H1 (cell line): Measurements from ENCODE around the gene NAB1. TPM values are rescaled to one million over a fixed set of nuclear protein-coding genes. Genes with fewer than 3 reads are reported as not detected.

Source experiments
- CTCF ChIA-PET: fragments of 300-600 bp; sonication (Branson Sonifier 250); formaldehyde crosslinking; loops from one replicate; lab custom pipeline; 2021; ENCODE audit not compliant: partially characterized antibody; lab: Charles Lee
- POLR2A ChIA-PET: fragments of 300-600 bp; sonication (Branson Sonifier 250); formaldehyde crosslinking; loops from one replicate; lab custom pipeline; 2021; ENCODE audit warnings: inconsistent platforms; ENCODE audit not compliant: partially characterized antibody; lab: Charles Lee
- DNase-seq, 2 experiments: peaks; one replicate each; pipeline versions ENCODE4 v3.0.0 to v3.0.0-alpha.2; 2010 to 2022; ENCODE audit warnings: low spot score in 2 of 2, low read depth in 1 of 2, mixed read lengths in 1 of 2
- FAIRE-seq: peaks from 2 replicates; lab custom pipeline; 2011; peaks lifted over from hg19 to GRCh38; lab: Jason Lieb, UNC
- H2AFZ ChIP-seq: 2 replicates; pipeline ENCODE4 v1.8.1; 2012; ENCODE audit warnings: low read length, inconsistent platforms
- H2AK5ac ChIP-seq: 2 replicates; pipeline ENCODE4 v1.6.1; 2013; ENCODE audit warnings: low read depth, low read length
- H2BK120ac ChIP-seq: replicated peaks from 2 replicates; pipeline ENCODE3; 2013; ENCODE audit warnings: low read depth, low read length, inconsistent platforms
- H2BK12ac ChIP-seq: 2 replicates; pipeline ENCODE4 v1.6.1; 2013; ENCODE audit warnings: low read depth, low read length
- H2BK15ac ChIP-seq: 2 replicates; pipeline ENCODE4 v1.6.1; 2013; ENCODE audit warnings: low read length
- H2BK20ac ChIP-seq: 2 replicates; pipeline ENCODE4 v1.6.1; 2013; ENCODE audit warnings: low read length
- H2BK5ac ChIP-seq: 2 replicates; pipeline ENCODE4 v1.6.1; 2013; ENCODE audit warnings: low read depth, low read length
- H3K14ac ChIP-seq: 2 replicates; pipeline ENCODE4 v1.6.1; 2013; ENCODE audit warnings: inconsistent platforms; ENCODE audit not compliant: insufficient read length
- H3K18ac ChIP-seq: 2 replicates; pipeline ENCODE4 v1.6.1; 2013; ENCODE audit warnings: low read length; ENCODE audit errors: extremely low read depth
- H3K23ac ChIP-seq: 2 replicates; pipeline ENCODE4 v1.6.1; 2013; ENCODE audit warnings: inconsistent platforms; ENCODE audit not compliant: insufficient read length
- H3K23me2 ChIP-seq: 2 replicates; pipeline ENCODE4 v1.6.1; 2013; ENCODE audit warnings: low read depth, low read length
- H3K27ac ChIP-seq: 2 replicates; pipeline ENCODE4 v1.6.1; 2011; ENCODE audit warnings: low read depth, low read length, inconsistent platforms
- H3K27me3 ChIP-seq, 4 experiments: replicated peaks in 1 of 4; 1 replicate in 1 of 4; 2 replicates in 3 of 4; pipeline versions ENCODE4 v1.6.1 to v1.8.1; 2011 to 2013; ENCODE audit warnings: low read length in 3 of 4, mild to moderate bottlenecking in 3 of 4, inconsistent platforms in 2 of 4, mixed read lengths in 2 of 4, moderate library complexity in 1 of 4; ENCODE audit not compliant: control insufficient read depth in 3 of 4, insufficient read depth in 3 of 4; ENCODE audit errors: extremely low read depth in 1 of 4
- H3K36me3 ChIP-seq, 4 experiments: 2 replicates each; pipeline versions ENCODE4 v1.6.1 to v1.8.1; 2011 to 2013; ENCODE audit warnings: mild to moderate bottlenecking in 4 of 4, low read length in 3 of 4, moderate library complexity in 2 of 4, control low read depth in 1 of 4, inconsistent platforms in 1 of 4; ENCODE audit not compliant: insufficient read depth in 4 of 4, control insufficient read depth in 2 of 4
- H3K4ac ChIP-seq: replicated peaks from 2 replicates; pipeline ENCODE3; 2013; ENCODE audit warnings: low read length, low read depth, mixed read lengths, inconsistent platforms; ENCODE audit not compliant: insufficient read length
- H3K4me1 ChIP-seq, 4 experiments: replicated peaks in 1 of 4; 1 replicate in 1 of 4; 2 replicates in 3 of 4; pipeline versions ENCODE4 v1.6.1 to v1.8.1; 2011 to 2013; ENCODE audit warnings: low read length in 3 of 4, inconsistent platforms in 2 of 4, mixed read lengths in 1 of 4; ENCODE audit not compliant: insufficient read depth in 4 of 4, control insufficient read depth in 3 of 4
- H3K4me2 ChIP-seq, 2 experiments: 2 replicates each; pipeline versions ENCODE4 v1.6.1 to v1.8.1; 2011 to 2013; ENCODE audit warnings: low read depth in 2 of 2, low read length in 2 of 2, control low read depth in 1 of 2, inconsistent platforms in 1 of 2, mild to moderate bottlenecking in 1 of 2; ENCODE audit not compliant: insufficient read depth in 1 of 2
- H3K4me3 ChIP-seq, 4 experiments: fragments of 200-600, 300-600 bp in 1 of 4; sonication (generic), shearing (Covaris generic), sonication (Bioruptor Twin) in 1 of 4; 2 replicates each; pipeline versions ENCODE4 v1.5.1 to v1.8.1; 2011 to 2016; ENCODE audit warnings: low read length in 4 of 4, low read depth in 3 of 4, control low read depth in 2 of 4, inconsistent platforms in 2 of 4, mild to moderate bottlenecking in 2 of 4, mixed read lengths in 1 of 4, moderate library complexity in 1 of 4; ENCODE audit not compliant: insufficient read depth in 2 of 4; ENCODE audit errors: extremely low read depth in 1 of 4
- H3K56ac ChIP-seq: replicated peaks from 2 replicates; pipeline ENCODE3; 2013; ENCODE audit warnings: low read depth, mild to moderate bottlenecking, mixed read lengths, low read length, inconsistent platforms; ENCODE audit not compliant: insufficient read length
- H3K79me1 ChIP-seq: 2 replicates; pipeline ENCODE4 v1.6.1; 2013; ENCODE audit warnings: low read depth, low read length, control low read depth
- H3K79me2 ChIP-seq, 2 experiments: 2 replicates each; pipeline versions ENCODE4 v1.6.1 to v1.8.1; 2012 to 2013; ENCODE audit warnings: low read length in 2 of 2, mild to moderate bottlenecking in 2 of 2, inconsistent platforms in 1 of 2; ENCODE audit not compliant: insufficient read depth in 2 of 2, control insufficient read depth in 1 of 2
- H3K9ac ChIP-seq, 4 experiments: replicated peaks in 1 of 4; 1 replicate in 1 of 4; 2 replicates in 3 of 4; pipeline versions ENCODE4 v1.6.1 to v1.8.1; 2011 to 2013; ENCODE audit warnings: low read depth in 3 of 4, low read length in 3 of 4, control low read depth in 2 of 4, mild to moderate bottlenecking in 2 of 4, moderate library complexity in 2 of 4, inconsistent platforms in 1 of 4; ENCODE audit errors: extremely low read depth in 1 of 4
- H3K9me3 ChIP-seq, 2 experiments: 2 replicates each; pipeline versions ENCODE4 v1.6.1 to v1.8.1; 2012 to 2013; ENCODE audit warnings: mild to moderate bottlenecking in 2 of 2, moderate library complexity in 2 of 2, control low read depth in 1 of 2, inconsistent platforms in 1 of 2, low read depth in 1 of 2, low read length in 1 of 2, mixed read lengths in 1 of 2; ENCODE audit not compliant: insufficient read depth in 2 of 2
- H4K20me1 ChIP-seq, 2 experiments: replicated peaks in 1 of 2; 2 replicates each; pipeline versions ENCODE3 to v1.8.1; 2011 to 2013; ENCODE audit warnings: inconsistent platforms in 2 of 2, low read length in 2 of 2, mild to moderate bottlenecking in 1 of 2; ENCODE audit not compliant: insufficient read depth in 2 of 2, control insufficient read depth in 1 of 2
- H4K5ac ChIP-seq: 2 replicates; pipeline ENCODE4 v1.6.1; 2013; ENCODE audit warnings: low read length, low read depth, mixed read lengths, inconsistent platforms; ENCODE audit not compliant: insufficient read length
- H4K8ac ChIP-seq: 2 replicates; pipeline ENCODE4 v1.8.0; 2013; ENCODE audit warnings: mild to moderate bottlenecking, moderate library complexity, low read length, inconsistent platforms; ENCODE audit not compliant: insufficient read depth; ENCODE audit errors: extremely low read depth
- H4K91ac ChIP-seq: replicated peaks from 2 replicates; pipeline ENCODE3; 2013; ENCODE audit warnings: low read length, mixed read lengths, inconsistent platforms; ENCODE audit not compliant: insufficient read length
- JUND ChIP-seq: IDR thresholded peaks from 2 replicates; pipeline ENCODE4 v1.6.1; 2011; ENCODE audit warnings: mild to moderate bottlenecking, improper control_type of control experiment, low read length
- NRF1 ChIP-seq: IDR thresholded peaks from 2 replicates; pipeline ENCODE4 v1.6.1; 2011; ENCODE audit warnings: mild to moderate bottlenecking, low read depth, low read length, improper control_type of control experiment
- RNF2 ChIP-seq: fragments of 200-900, 300-1000 bp; sonication (generic); IDR thresholded peaks from 2 replicates; pipeline ENCODE4 v1.7.1; 2016; ENCODE audit warnings: borderline replicate concordance, low read depth, mild to moderate bottlenecking, antibody characterized with exemption, low read length; ENCODE audit not compliant: poor library complexity, severe bottlenecking; ENCODE audit errors: missing control alignments
- RXRA ChIP-seq: IDR thresholded peaks from 2 replicates; pipeline ENCODE4 v1.6.1; 2011; ENCODE audit warnings: low read depth, mild to moderate bottlenecking, low read length, moderate library complexity; ENCODE audit not compliant: insufficient read depth
- ZNF274 ChIP-seq: IDR thresholded peaks from 2 replicates; pipeline ENCODE4 v1.7.0; 2012; ENCODE audit warnings: low read length, borderline replicate concordance; ENCODE audit errors: extremely low read depth
- WGBS, 2 experiments: shearing (Covaris generic) in 1 of 2; methylation state at CpG; one replicate each; pipeline versions ENCODE4 v1.1.6 to v1.1.7; 2013 to 2015; ENCODE audit warnings: low lambda C conversion rate in 2 of 2, mixed read lengths in 2 of 2, inconsistent platforms in 1 of 2, low coverage in 1 of 2, missing lambda C conversion rate in 1 of 2; ENCODE audit not compliant: insufficient replicate concordance in 2 of 2, insufficient coverage in 1 of 2, insufficient read length in 1 of 2; ENCODE audit errors: extremely low coverage in 1 of 2, missing lambda C conversion rate in 1 of 2; 5-methylcytosine and 5-hydroxymethylcytosine counted together
- polyA plus RNA-seq, 7 experiments: library from polyadenylated mRNA; depleted of rRNA in 3 of 7; stranded (reverse) in 5 of 7; unstranded in 2 of 7; fragments of >200 nt in 5 of 7; fragments of 200-250 nt in 2 of 7; gene quantifications; 1 replicate in 5 of 7; 2 replicates in 1 of 7; 4 replicates in 1 of 7; pipeline versions ENCODE4 v1.2.1 to v1.2.3, GENCODE V29; 2011 to 2013; ENCODE audit warnings: missing spikeins in 2 of 7, mixed read lengths in 2 of 7
- total RNA-seq: library from RNA; stranded (reverse); fragmentation: NEBNext Ultra II Directional; extraction: Animal tissue kit (Norgen Biotek cat#: 25700); gene quantifications from 2 replicates; pipeline ENCODE4 v1.2.1, GENCODE V29; 2021

NAB1 gene
- total and polyA plus RNA-seq, 2 of the 8 experiments (the other 6 are each of a cell fraction or from before 2014, with no cell fraction given): 8.5 to 28.6 TPM

GRCh38 chr2:190607014-190607597 is 41.8 kb upstream of the NAB1 start:
- Histone ChIP-seq H3K4me2 (no peak overlapping the region), H3K23me2 (no peaks in the 10 kb centered on the region), H3K18ac (no peak overlapping the region), H3K79me1 (no peaks in the 10 kb centered on the region), H2BK20ac (no peak overlapping the region), H2AFZ (no peak overlapping the region), H2AK5ac (no peak overlapping the region), H3K4me3 (no peak overlapping the region), H4K5ac (no peak overlapping the region), H3K79me2 (no peaks in the 10 kb centered on the region), H3K9me3 (no peaks in the 10 kb centered on the region; a peak in 1 of 4 replicates), H3K36me3 (no peaks in the 10 kb centered on the region), H3K27ac (no peak overlapping the region), H3K27me3 (no peaks in the 10 kb centered on the region), H3K9ac (no peak overlapping the region), H3K23ac (no peak overlapping the region), H4K20me1 (no peaks in the 10 kb centered on the region), H4K91ac (no peak overlapping the region), H3K14ac (no peak overlapping the region), H3K56ac (no peak overlapping the region), H4K8ac (no peak overlapping the region), H3K4ac (no peak overlapping the region), H2BK5ac (no peak overlapping the region), H3K4me1 (no peaks in the 10 kb centered on the region), H2BK15ac (no peak overlapping the region), H2BK120ac (no peak overlapping the region), H2BK12ac (no peak overlapping the region)
- ChIA-PET POLR2A (no interaction called here), CTCF (interaction anchor here (0.7 kb wide), 1 partner anchor 8 kb away, joined by 3 read pairs; no protein-coding TSS in a partner anchor)
- TF ChIP-seq JUND (no peak), RNF2 (no peak), ZNF274 (no peak), NRF1 (no peak), RXRA (no peak)
- FAIRE-seq: no peak
- DNase-seq: no peak
- WGBS, 2 experiments: 81% methylated on average over 4 of the region's 4 CpGs; no CpG with 5 or more reads in 1 of the 2 experiments
